NCI-H1048 (cell line): Measurements from ENCODE around the gene PTPN11.
"Not testable (repeated sequence)": the region's sequence is repeated elsewhere in the genome, so short reads cannot be mapped to it uniquely, and the experiment has no call there.

ENCODE experiments used
- DNase-seq: peaks from one replicate; lab custom pipeline; 2025; lab: John Stamatoyannopoulos, UW

The PTPN11 gene

DNA sequence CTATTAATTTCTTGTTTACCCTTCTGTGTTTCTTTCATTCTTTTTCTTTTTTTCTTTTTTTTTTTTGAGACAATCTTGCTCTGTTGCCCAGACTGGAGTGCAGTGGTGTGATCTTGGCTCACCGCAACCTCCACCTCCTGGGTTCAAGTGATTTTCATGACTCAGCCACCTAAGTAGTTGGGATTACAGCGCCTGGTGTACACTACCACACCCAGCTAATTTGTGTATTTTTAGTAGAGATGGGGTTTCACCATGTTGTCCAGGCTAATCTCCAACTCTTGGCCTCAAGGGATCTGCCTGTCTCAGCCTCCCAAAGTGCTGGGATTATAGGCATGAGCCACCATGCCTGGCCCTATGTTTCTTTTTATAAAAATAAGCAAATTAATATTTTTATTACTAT, 29.4 kb downstream of the PTPN11 start:
- DNase-seq, result not testable (repeated sequence)

- no peak for DNase-seq
Measured at GRCh38 chr12:112450725-112451124, 32.0 kb downstream of the PTPN11 start.

GRCh38 chr12:112456029-112456428, 37.3 kb downstream of the PTPN11 start:
- DNase-seq, result no peak

DNA sequence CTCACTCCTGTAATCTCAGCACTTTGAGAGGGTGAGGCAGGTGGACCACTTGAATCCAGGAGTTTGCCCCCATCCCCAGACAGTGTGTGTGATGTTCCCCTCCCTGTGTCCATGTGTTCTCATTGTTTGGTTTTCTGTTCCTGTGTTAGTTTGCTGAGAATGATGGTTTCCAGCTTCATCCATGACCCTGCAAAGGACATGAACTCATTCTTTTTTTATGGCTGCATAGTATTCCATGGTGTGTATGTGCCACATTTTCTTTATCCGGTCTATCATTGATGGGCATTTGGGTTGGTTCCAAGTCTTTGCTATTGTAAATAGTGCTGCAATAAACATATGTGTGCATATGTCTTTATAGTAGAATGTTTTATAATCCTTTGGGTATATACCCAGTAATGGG, 38.4 kb downstream of the PTPN11 start:
- not testable (repeated sequence) for DNase-seq

GRCh38 chr12:112458330-112458729, 39.6 kb downstream of the PTPN11 start:
- DNase-seq, result no peak

GRCh38 chr12:112458751-112459150, 40.0 kb downstream of the PTPN11 start:
- DNase-seq, result no peak

DNA sequence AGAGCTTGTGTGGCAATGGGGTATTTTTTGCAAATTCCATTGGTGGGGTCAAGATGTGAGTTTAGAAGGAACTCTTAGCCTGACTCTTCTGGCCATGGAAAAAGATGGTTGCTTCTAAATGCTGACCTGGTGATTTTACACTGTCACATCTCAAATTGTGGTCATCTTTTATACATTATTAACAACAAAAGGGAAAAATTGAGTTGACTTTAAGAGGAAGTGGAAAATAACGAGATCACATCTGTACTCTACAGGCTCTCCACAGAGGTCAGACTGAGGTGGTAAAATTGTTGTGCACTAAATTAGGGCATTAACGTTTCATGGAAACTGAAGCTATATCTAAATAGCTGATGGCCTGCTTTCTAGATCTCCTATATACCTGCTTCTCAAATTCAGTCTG, 44.7 kb downstream of the PTPN11 start:
- no peak for DNase-seq

- DNase-seq, result no peak
Measured at GRCh38 chr12:112464605-112465004, 45.9 kb downstream of the PTPN11 start.

DNA sequence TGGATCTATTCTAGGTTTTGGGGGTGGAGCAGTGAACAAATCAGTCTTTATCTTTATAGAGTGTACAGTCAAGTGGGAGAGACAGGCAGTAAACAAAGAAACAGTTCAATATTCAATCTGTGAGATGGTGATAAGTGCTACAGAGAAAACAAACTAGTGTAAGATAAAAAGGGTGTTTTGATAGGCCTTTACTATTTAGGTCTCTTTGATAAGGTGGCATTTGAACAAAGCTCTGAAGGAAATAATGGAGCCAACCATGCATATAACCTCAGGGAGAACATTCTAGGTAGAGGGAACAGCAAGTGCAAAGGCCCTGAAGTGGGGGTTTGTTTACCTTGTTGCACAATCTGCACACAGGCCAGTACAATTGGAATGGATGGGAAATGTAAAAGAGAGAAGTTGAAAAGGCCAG, 47.3 kb downstream of the PTPN11 start:
- DNase-seq, result no peak

- DNase-seq, result no peak
Measured at GRCh38 chr12:112466835-112467234, 48.1 kb downstream of the PTPN11 start.

DNA sequence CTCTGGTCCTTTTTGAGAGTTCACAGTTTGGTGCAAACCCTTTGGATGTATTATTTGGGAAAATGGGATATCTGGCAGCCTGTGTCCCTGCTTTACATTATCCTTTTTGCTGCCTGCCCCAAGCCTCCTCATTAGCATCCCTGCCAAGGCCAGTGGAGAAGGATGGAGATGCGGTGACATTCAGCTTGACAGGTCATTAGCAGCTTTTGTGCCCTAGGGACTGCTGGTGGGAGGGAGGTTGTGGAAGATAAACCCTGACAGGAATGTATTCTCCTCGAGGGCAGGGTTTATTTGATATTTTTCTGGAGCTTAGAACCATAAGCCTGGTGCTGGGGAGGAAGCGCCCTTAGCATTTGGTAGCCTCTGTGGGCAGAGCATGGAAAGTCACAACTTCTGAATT, 49.3 kb downstream of the PTPN11 start:
- no peak for DNase-seq

GRCh38 chr12:112473056-112473455, 54.3 kb downstream of the PTPN11 start:
- no peak for DNase-seq

- no peak for DNase-seq
Measured at GRCh38 chr12:112479413-112479812, 60.7 kb downstream of the PTPN11 start.

DNA sequence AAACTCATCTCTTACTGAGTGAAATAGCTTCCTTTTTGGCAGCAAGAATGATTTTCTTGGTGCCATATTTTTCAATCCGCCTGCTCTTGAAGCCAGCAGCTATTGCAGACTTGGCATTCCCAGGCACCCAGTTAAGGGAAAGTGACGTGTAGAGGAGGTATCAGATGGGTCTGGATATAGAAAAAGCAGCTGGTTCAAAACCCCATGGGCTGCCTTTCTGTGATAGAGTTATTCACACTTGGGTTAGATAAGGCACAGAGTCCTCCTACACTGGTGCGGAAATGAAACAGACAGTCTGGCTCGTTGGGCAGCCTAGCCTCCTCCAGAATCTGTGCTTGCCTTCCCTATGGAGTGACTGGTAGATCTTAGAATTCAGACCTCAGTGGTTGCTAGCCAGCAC, 62.2 kb downstream of the PTPN11 start:
- DNase-seq, result no peak

DNA sequence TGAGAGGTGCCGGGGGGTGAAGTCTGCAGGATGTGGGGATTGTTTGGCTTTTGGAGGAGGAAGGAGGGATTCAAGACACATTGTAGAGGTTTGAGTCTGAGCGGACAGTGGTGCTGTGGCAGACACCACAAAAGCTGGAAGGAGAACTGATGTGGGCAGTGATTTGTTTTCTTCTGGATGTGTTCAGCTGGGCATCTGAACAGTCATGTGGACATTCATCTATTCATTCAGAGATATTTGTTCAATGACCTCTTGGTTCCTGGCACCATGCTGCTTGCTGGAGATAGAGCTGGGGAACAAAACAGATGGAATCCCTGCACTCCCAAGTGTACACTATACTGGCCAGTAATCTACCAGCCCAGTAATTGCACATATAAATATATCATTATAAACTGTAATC, 64.0 kb downstream of the PTPN11 start:
- no peak for DNase-seq

GRCh38 chr12:112486361-112486760, 67.6 kb downstream of the PTPN11 start:
- no peak for DNase-seq

DNA sequence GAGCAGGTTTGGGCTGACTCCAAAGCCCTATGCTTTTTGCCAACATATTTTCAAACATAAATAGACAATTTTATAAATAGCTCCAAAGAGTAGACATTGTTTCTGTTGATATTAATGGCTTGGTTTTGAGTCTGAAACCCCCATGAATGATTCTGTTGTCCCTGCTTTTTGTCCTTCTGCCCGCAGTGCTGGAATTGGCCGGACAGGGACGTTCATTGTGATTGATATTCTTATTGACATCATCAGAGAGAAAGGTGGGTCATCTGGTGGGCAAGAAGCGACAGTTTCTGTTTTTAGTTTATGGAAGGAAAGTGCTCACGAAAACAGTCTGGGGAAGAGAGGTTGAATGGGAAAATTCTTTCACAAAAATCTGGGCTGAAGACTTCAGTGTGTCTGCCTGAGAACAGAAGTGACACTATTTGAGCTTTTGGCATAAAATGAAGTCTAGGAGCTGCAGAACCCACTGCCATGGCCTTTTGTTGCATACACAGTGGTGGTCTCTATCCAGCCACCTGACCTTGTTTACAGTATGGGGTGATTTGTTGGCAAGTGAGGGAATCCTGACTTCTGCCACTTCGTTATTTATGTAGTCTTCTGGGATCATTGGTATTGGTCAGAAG, 69.6 kb downstream of the PTPN11 start:
- no peak for DNase-seq

DNA sequence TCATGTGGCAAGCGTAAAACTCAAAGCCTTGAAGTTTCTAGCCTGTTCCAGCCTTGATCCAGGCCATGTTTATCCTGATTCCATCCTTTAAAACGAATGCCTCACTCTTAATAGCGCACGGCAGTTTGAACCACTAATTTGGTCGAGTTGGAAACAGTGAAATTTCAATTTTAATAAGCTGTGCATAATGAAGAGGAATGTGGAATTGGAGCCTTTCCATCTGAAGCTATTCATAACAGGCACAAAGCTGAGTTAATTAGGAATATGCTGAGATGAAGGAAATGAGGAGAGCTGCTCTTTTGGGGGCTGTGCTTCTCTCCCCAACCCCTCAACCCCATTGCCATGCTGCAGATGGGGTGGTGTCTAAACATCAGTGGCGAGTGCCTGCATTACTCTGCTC, 70.7 kb downstream of the PTPN11 start:
- DNase-seq, result no peak

GRCh38 chr12:112496496-112496895, 77.7 kb downstream of the PTPN11 start:
- DNase-seq, result no peak

GRCh38 chr12:112498580-112498979, 79.8 kb downstream of the PTPN11 start:
- DNase-seq, result no peak

GRCh38 chr12:112503512-112503911, 84.8 kb downstream of the PTPN11 start:
- no peak for DNase-seq

- no peak for DNase-seq
Measured at GRCh38 chr12:112506513-112507166, 87.9 kb downstream of the PTPN11 start.

- DNase-seq, result no peak
Measured at GRCh38 chr12:112513471-112513870, 94.7 kb downstream of the PTPN11 start.

GRCh38 chr12:112514456-112514855, 95.7 kb downstream of the PTPN11 start:
- DNase-seq, result no peak
